CD1c-positive myeloid dendritic cell (primary cell): ENCODE data around the gene KDELR3.
A peak's percentile ranks its signal among the peaks of the same experiment; 100 is the strongest.

ENCODE experiments used
- DNase-seq: peaks from one replicate; pipeline ENCODE4 v3.0.0-alpha.2; 2016; ENCODE audit errors: extremely low spot score

Gene KDELR3

DNA sequence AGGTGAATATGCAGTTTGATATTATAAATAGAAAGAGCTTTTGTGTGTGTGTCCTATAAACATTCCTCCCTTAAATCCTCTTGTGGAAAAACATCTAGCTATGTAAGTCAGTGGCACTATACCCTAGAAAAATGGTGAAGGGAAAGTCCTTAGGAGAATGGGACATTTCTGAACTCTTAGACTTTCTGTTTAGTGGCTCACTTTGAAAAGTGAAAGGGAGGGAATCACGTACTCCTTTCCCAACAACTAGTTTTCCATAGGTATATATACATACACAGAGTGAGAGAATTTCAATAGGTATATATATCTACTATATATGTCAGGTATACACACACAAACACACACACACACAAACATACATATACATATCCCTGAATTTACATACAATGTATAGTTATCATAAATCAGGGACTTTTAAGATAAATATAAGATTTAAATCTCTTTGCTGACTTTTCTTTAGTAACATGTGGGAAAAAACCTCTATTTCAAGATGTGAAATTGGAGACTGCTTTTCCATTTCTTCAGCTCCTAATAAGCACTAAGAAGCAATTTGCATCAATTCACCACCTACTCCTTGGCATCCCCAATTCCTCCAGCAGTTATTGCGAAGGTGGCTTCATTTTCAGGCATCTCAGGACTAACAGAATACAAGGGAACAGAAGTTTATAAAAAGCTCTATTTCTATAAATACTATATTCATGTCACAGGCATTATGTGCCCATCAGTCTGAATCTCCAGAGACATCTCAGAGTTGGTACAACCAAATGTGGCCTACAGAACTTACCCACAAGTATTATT is 51.8 kb downstream of the KDELR3 start:
- DNase-seq, result no peak

DNA sequence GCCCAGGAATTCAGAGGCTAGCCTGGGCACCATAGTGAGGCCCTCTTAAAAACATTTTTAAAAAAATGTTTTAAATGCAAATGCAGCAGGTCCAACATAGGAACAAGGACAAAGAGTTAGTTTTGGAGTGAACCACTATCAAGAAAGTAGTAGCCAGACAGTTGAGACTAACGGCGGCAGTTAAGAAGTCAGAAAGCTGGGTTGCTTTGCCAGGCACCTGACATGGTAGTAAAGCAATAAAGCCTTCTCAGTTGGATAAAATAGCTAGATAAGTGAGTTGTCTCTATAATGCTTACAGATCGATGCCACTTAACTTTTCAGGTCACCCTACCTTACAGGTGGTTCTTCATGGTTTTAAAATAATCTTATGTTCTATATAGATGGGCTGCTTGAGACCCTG is 55.1 kb downstream of the KDELR3 start:
- DNase-seq, result no peak

- no peak for DNase-seq
Measured at GRCh38 chr22:38523479-38523878, 55.6 kb downstream of the KDELR3 start.

- DNase-seq, result peak; percentile 56
Measured at GRCh38 chr22:38524429-38524828, 56.5 kb downstream of the KDELR3 start.

DNA sequence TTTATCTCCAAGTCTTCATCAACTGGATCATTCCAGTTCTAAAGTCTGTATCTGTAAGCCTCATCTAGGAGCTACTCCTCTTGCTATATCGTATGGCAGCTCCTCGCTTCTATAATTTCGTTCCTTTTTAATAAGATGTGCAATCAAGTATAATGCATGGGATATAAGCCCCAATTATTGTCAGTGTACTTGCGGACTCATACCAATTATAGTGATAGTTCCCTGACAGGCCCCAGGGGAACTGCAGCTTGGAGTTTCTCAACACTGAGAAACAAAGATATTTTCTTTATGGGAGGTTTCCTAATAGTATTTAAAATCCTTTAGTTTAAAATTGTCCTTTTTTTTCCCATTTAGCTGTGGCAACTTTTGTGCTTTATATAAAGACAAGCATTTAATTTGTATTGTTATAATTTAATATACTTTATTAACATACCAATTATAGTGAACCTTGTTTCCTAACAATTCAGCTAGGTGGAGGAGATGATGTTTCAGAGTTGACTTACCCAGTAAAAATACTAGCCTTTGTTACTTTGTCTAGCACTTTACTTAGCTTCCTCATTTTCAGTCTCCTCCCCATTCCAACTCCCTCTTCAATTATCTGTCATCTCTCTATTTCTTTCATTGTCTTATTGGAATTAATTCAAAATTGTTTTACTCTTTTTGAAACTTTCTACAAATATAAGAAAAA is 63.5 kb downstream of the KDELR3 start:
- no peak for DNase-seq
